22Rv1 (cell line): Measurements from ENCODE around the gene SKAP2.

Experiments
- ZFX ChIP-seq: fragments of 450-650 bp; IDR thresholded peaks from 2 replicates; pipeline ENCODE4 v1.6.1; 2017; ENCODE audit warnings: antibody characterized with exemption, borderline replicate concordance
- TF ChIP-seq, protein P1 (sequence below): fragments of 450-650 bp; IDR thresholded peaks from 2 replicates; pipeline ENCODE4 v1.5.1; 2017; ENCODE audit warnings: mild to moderate bottlenecking

DNA sequence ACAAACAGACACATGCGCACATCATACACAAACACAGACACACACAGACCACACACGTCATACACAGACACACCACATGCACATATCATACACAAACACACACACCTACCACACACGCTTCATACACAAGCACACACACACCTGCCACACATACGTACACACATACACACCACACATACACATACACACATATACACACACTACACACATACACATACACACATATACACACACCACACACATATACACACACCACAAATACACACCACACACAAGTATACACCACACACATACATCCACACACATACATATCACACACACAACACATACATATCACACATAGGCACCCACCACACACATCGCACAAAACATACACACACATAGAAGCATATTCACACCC, 224.7 kb downstream of the SKAP2 start:
- TF ChIP-seq, protein P1, sequence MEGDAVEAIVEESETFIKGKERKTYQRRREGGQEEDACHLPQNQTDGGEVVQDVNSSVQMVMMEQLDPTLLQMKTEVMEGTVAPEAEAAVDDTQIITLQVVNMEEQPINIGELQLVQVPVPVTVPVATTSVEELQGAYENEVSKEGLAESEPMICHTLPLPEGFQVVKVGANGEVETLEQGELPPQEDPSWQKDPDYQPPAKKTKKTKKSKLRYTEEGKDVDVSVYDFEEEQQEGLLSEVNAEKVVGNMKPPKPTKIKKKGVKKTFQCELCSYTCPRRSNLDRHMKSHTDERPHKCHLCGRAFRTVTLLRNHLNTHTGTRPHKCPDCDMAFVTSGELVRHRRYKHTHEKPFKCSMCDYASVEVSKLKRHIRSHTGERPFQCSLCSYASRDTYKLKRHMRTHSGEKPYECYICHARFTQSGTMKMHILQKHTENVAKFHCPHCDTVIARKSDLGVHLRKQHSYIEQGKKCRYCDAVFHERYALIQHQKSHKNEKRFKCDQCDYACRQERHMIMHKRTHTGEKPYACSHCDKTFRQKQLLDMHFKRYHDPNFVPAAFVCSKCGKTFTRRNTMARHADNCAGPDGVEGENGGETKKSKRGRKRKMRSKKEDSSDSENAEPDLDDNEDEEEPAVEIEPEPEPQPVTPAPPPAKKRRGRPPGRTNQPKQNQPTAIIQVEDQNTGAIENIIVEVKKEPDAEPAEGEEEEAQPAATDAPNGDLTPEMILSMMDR, result no peak
- no peak for TF ChIP-seq ZFX
